ENCODE results near the gene TMEM132E.

Gene TMEM132E

GRCh38 chr17:34650051-34650750 is 70.8 kb downstream of the TMEM132E start:
- DNase-seq: no peak
- in situ Hi-C loops (cut with MboI; ENCODE audit: low pct_unique_long_range_greater_than_20kb, low sequenced_read_pairs): no loop called here

DNA sequence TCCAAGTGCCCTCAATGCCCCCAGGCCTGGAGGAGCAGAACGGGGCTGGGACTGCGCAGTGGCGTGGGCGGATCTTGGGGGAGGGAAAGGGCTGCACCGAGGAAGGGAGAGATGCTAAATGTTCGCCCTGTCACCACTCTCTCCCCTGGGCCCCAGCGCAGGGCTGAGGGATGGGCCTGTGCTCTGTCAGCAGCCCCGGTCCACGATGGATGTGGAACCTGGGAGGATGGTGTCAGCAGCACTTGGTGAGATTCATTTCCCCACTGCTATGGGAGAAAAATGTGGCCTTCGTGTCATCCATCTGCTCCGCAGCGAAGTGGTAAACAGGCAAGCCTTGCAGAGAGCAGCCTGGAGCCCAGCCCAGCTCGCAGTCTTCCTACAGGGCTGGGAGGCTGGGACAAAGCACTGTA is 72.0 kb downstream of the TMEM132E start:
- in situ Hi-C loops (cut with MboI; ENCODE audit: low pct_unique_long_range_greater_than_20kb, low sequenced_read_pairs): no loop called here
- DNase-seq: no peak

- DNase-seq: no peak
- in situ Hi-C loops (cut with MboI; ENCODE audit: low pct_unique_long_range_greater_than_20kb, low sequenced_read_pairs): no loop called here
These were observed 72.7 kb downstream of the TMEM132E start for GRCh38 chr17:34652021-34652555.

DNA sequence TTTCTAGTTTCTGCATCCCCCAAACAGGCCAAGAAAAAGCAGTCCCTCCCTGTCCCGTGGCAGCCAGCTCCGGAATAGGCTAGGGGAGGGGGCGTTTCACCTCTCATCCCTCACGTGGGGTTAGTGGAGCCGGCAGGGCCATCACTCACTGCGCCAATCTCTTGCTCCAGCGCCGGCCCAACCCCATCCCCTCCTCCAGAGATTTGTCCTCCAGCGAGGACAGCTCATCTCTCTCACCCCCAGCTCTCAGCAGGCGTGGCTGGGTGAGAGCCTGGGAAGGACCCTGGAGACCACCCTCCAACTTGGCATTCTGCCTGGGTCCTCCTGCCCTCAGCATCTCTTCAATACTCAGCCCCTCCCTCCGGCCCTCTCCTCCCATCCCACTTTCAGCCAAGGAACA is 74.1 kb downstream of the TMEM132E start:
- in situ Hi-C loops (cut with MboI; ENCODE audit: low pct_unique_long_range_greater_than_20kb, low sequenced_read_pairs): no loop called here
- DNase-seq: no peak

DNA sequence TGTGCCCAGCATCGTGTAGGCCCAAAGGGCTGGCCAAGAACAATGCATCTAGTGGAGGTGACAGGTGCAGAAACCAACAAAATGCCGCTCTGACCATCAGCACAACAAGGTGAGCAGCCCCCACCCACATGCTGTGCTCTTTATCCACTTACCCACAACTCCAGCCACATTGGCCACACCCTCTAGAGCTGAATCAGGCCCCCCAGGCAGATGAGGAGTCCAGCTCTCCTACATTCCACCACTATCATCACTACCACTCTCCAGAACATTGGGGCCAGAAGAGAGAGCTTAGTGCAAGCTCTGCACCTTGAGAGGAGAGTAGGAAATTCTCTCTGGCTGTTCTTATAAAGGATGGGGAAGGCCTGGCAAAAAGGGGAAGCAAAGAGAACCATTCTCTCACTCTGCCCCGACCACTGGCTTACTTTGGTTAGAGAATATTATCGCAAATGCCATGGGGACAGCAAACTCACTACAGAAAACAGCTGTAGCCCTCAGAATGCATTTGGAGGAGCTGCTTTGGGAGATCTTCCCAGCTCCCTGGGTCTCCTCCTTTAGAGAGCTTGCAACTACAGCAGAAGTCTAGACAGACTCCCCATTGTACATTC is 75.0 kb downstream of the TMEM132E start:
- in situ Hi-C loops (cut with MboI; ENCODE audit: low pct_unique_long_range_greater_than_20kb, low sequenced_read_pairs): no loop called here

GRCh38 chr17:34654881-34655276 is 75.5 kb downstream of the TMEM132E start:
- in situ Hi-C loops (cut with MboI; ENCODE audit: low pct_unique_long_range_greater_than_20kb, low sequenced_read_pairs): no loop called here
- DNase-seq: no peak

More for the DNA sequence above, 75.0 kb downstream of the TMEM132E start:
- DNase-seq: peak; percentile 3

DNA sequence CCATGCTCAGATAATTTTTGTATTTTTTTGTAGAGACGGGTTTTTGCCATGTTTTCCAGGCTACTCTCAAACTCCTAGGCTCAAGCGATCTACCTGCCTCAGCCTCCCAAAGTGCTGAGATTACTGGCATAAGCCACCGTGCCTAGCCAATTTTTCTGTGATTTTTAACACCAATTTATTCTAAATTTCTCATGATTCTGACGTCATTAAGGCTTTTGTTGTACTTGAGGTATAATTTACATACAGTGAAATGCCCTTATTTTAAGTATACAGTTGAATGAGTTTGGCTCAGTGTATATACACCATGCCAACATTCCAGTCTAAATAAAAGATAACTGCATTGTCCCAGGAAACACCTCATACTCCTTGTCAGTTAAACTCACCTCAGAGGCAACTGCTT is 77.4 kb downstream of the TMEM132E start:
- no peak for DNase-seq
- in situ Hi-C loops (cut with MboI; ENCODE audit: low pct_unique_long_range_greater_than_20kb, low sequenced_read_pairs): no loop called here

DNA sequence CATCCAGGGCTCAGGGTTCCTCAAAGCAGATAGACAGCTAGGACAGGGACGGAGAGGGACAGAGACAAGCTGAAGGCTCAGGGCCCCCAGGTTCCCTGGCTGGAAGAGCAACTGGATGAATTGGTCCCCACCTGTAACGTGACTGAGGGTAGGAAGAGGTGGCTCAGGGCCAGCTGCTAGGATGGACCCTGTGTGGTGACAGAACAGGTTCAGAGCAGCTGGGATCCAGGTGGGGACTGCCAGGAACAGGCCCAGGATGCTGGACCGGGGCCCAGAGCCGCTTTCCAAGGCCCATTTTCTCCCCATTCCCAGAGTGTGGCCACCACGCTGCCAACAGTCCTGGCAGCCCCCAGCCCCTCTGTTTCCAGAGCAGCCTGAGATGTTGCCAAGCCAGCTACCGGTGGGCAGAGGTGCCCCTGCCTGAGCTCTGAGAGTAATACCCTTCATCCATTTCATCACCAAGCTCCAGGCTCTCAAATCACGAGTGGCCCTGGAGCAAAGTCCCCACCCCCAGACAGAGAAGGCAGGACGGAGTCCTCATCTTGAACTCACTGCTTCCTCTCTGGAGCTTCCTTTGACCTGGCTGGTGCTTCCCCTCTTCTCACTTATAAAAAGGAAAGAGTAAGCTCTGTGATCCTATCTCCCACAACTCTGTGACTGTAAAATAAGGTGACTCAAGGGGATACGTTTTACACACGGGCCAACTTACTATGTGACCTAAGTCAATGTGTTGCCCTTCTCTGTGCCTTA is 79.6 kb downstream of the TMEM132E start:
- in situ Hi-C loops (cut with MboI; ENCODE audit: low pct_unique_long_range_greater_than_20kb, low sequenced_read_pairs): no loop called here

DNA sequence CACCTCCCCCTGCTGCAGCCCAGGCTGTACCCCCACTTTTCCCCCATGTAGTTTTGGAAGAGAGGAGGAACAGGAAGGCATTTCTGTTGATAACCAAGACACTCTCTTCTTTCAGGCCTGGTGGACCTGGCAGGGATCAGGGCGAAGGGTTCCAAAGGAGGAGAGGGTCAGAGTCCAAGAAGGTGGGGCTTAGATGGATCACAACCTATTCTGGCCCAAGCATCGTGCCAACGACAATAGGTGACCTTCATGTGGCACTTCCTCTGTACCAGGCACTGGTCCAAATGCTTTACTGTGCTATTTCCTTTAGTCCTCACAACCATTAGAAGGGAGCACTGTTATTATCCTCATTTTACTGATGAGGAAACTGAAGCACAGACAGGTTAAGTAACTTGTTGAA is 84.3 kb downstream of the TMEM132E start:
- in situ Hi-C loops (cut with MboI; ENCODE audit: low pct_unique_long_range_greater_than_20kb, low sequenced_read_pairs): no loop called here

More for the DNA sequence above, 79.6 kb downstream of the TMEM132E start:
- DNase-seq: no peak

DNA sequence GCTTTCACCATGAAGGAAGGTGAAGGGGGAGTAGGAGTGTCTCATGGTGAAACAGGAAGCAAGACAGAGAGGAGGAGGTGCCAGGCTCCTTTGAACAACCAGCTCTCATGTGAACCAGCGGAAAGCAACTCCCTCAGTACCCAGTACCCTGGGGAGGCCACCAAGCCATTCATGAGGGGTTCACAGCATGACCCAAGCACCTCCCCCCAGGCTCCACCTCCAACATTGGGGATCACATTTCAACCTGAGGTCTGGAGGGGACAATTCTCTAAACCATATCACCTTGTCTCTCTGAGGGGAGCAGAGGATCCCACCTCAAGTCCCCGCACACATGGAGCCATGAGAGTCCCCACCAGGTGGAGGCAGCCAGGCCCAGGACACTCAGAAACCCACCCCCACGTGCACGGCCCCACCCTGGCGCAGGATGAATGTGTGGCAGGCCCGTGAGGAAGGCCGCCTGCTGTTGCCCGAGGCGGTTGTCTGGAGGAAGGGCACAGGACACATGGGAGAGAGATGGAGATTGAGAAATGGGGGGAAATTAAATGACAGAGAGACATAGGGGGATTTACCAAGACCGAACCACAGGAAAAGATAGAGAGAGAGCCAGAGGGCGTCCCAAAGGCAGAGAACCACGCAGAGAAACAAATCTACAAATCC is 85.9 kb downstream of the TMEM132E start:
- in situ Hi-C loops (cut with MboI; ENCODE audit: low pct_unique_long_range_greater_than_20kb, low sequenced_read_pairs): no loop called here
- no peak for DNase-seq

More for the DNA sequence above, 84.3 kb downstream of the TMEM132E start:
- DNase-seq: no peak

DNA sequence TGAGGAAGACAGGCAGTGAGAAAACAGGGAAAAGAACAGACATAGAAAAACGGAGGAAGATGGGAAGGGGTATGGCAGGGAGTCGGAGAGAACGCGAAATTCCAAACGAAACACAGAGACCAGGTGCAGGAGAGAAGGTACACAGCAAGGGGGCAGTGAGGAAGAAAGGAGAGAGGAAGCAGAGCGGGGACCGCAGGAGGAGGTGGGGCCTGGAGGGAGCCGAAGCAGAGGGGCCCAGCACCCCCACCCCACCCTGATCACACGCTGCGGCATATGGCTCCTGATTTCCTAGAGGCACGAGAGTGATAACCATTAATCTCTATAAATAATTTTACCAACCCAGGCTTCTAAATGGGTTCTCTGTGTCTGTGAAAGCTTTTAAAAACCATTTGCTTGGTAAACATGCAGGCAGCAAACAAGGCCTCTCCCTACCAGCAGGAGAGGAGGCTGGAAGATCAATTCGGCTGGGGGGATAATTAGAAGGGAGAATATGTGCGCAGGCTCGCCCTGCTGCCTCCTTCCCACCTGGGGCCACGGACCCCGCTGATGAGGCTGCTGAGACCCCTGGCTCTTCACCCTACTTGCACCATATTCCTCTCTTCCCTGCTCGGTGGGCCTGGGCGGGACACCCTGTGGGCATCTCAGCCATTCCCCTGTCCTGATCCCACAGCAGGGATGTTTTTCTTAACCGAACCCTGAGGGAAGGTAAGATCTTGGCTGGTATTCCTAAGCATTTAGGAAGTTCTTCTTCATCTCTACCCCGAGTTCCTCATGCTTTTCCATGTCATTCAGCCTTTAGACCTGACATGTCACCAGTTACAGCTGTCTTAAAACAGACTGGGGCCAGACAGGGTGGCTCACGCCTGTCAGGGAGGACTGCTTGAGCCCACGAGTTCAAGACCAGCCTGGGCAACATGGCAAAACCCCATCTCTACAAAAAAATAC is 86.7 kb downstream of the TMEM132E start:
- DNase-seq: no peak
- in situ Hi-C loops (cut with MboI; ENCODE audit: low pct_unique_long_range_greater_than_20kb, low sequenced_read_pairs): no loop called here

GRCh38 chr17:34667656-34668055 is 88.3 kb downstream of the TMEM132E start:
- in situ Hi-C loops (cut with MboI; ENCODE audit: low pct_unique_long_range_greater_than_20kb, low sequenced_read_pairs): no loop called here
- no peak for DNase-seq

GRCh38 chr17:34668206-34668605 is 88.8 kb downstream of the TMEM132E start:
- no peak for DNase-seq
- in situ Hi-C loops (cut with MboI; ENCODE audit: low pct_unique_long_range_greater_than_20kb, low sequenced_read_pairs): no loop called here

GRCh38 chr17:34669511-34669910 is 90.1 kb downstream of the TMEM132E start:
- DNase-seq: no peak
- in situ Hi-C loops (cut with MboI; ENCODE audit: low pct_unique_long_range_greater_than_20kb, low sequenced_read_pairs): no loop called here

DNA sequence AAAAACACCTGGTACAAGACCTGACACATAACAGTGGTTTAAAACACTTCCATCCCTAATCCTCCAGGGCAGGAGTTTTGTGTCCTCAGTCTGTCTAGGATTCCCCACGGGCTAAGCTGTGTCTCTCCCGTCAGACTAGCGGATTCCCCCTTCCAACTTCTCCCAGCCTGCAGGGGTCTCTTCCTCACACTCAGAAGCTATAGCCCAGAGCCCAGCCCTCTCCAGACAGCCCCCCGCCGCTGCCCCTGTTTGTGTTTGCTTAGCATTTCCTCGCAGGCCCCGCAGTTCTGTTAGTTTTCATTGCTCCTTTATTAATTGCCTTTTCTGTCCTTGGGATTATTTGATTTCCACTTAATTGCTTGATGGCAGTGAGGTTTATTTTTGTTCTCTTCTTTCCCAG is 91.2 kb downstream of the TMEM132E start:
- DNase-seq: no peak
- in situ Hi-C loops (cut with MboI; ENCODE audit: low pct_unique_long_range_greater_than_20kb, low sequenced_read_pairs): no loop called here

- no peak for DNase-seq
- in situ Hi-C loops (cut with MboI; ENCODE audit: low pct_unique_long_range_greater_than_20kb, low sequenced_read_pairs): no loop called here
These were observed 91.8 kb downstream of the TMEM132E start for GRCh38 chr17:34671191-34671590.

GRCh38 chr17:34672176-34672785 is 92.9 kb downstream of the TMEM132E start:
- no peak for DNase-seq
- in situ Hi-C loops (cut with MboI; ENCODE audit: low pct_unique_long_range_greater_than_20kb, low sequenced_read_pairs): no loop called here

GRCh38 chr17:34673516-34673915 is 94.1 kb downstream of the TMEM132E start:
- in situ Hi-C loops (cut with MboI; ENCODE audit: low pct_unique_long_range_greater_than_20kb, low sequenced_read_pairs): no loop called here
- DNase-seq: no peak
